CD14-positive monocyte (primary cell): Measurements from ENCODE around the gene NRROS. TPM values are rescaled to one million over a fixed set of nuclear protein-coding genes. Genes with fewer than 3 reads are reported as not detected.

Source experiments
- DNase-seq, 3 donors: peaks; one replicate each; pipeline ENCODE4 v3.0.0-alpha.2; 2011 to 2022
- H2AFZ ChIP-seq: 2 replicates; pipeline ENCODE4 v1.6.0; 2012; ENCODE audit warnings: mild to moderate bottlenecking, low read depth, low read length, inconsistent platforms; ENCODE audit not compliant: insufficient read depth, poor library complexity, severe bottlenecking
- H3K27ac ChIP-seq, 2 donors: 1 replicate in 1 of 2; 2 replicates in 1 of 2; pipeline ENCODE4 v1.5.1; 2012 to 2013; ENCODE audit warnings: low read length in 2 of 2, control low read depth in 1 of 2, inconsistent platforms in 1 of 2, low read depth in 1 of 2, mild to moderate bottlenecking in 1 of 2
- H3K27me3 ChIP-seq, 2 donors: one replicate each; pipeline versions ENCODE4 v1.6.0 to v1.6.1; 2011 to 2013; ENCODE audit warnings: low read length in 2 of 2; ENCODE audit not compliant: control insufficient read depth in 2 of 2, insufficient read depth in 2 of 2
- H3K36me3 ChIP-seq, 2 donors: replicated peaks in 1 of 2; 1 replicate in 1 of 2; 2 replicates in 1 of 2; pipeline versions ENCODE4 v1.5.1 to v1.6.1; 2012 to 2013; ENCODE audit warnings: low read length in 2 of 2, control low read depth in 1 of 2, inconsistent platforms in 1 of 2, mild to moderate bottlenecking in 1 of 2; ENCODE audit not compliant: insufficient read depth in 2 of 2, control insufficient read depth in 1 of 2
- H3K4me1 ChIP-seq, 2 donors: 1 replicate in 1 of 2; 2 replicates in 1 of 2; pipeline versions ENCODE4 v1.5.1 to v1.6.1; 2012 to 2013; ENCODE audit warnings: low read length in 2 of 2, control low read depth in 1 of 2, inconsistent platforms in 1 of 2, mild to moderate bottlenecking in 1 of 2, moderate library complexity in 1 of 2; ENCODE audit not compliant: insufficient read depth in 2 of 2, control insufficient read depth in 1 of 2
- H3K4me2 ChIP-seq: replicated peaks from 2 replicates; pipeline ENCODE3; 2012; ENCODE audit warnings: low read length, moderate library complexity, mild to moderate bottlenecking; ENCODE audit not compliant: poor library complexity, severe bottlenecking; ENCODE audit errors: extremely low read depth
- H3K4me3 ChIP-seq, 3 experiments: fragments of 200-600 bp in 1 of 3; sonication (generic) in 1 of 3; replicated peaks in 1 of 3; 1 replicate in 2 of 3; 2 replicates in 1 of 3; pipeline ENCODE4 v1.5.1; 2011 to 2013; ENCODE audit warnings: low read length in 3 of 3, mild to moderate bottlenecking in 3 of 3, control low read depth in 2 of 3, low read depth in 2 of 3, inconsistent platforms in 1 of 3, moderate library complexity in 1 of 3
- H3K79me2 ChIP-seq: 2 replicates; pipeline ENCODE4 v1.6.0; 2012; ENCODE audit warnings: mild to moderate bottlenecking, control low read depth, inconsistent platforms, low read length, moderate library complexity; ENCODE audit not compliant: insufficient read depth
- H3K9ac ChIP-seq: 2 replicates; pipeline ENCODE4 v1.6.0; 2017; ENCODE audit warnings: low read length, mild to moderate bottlenecking; ENCODE audit not compliant: insufficient read depth, poor library complexity, severe bottlenecking
- H3K9me3 ChIP-seq, 2 donors: replicated peaks in 1 of 2; 1 replicate in 1 of 2; 2 replicates in 1 of 2; pipeline versions ENCODE4 v1.5.1 to v1.6.1; 2012 to 2013; ENCODE audit warnings: low read length in 2 of 2, control low read depth in 1 of 2; ENCODE audit not compliant: control insufficient read depth in 1 of 2, insufficient read depth in 1 of 2
- H4K20me1 ChIP-seq: 2 replicates; pipeline ENCODE4 v1.6.0; 2012; ENCODE audit warnings: mild to moderate bottlenecking, low read length, control low read depth, moderate library complexity; ENCODE audit not compliant: insufficient read depth
- H3K27ac Mint-ChIP-seq, 7 donors: one replicate each; pipeline ENCODE4 v1.8.0; 2020; ENCODE audit warnings: mild to moderate bottlenecking in 7 of 7, mixed read lengths in 7 of 7, moderate library complexity in 6 of 7, inconsistent platforms in 2 of 7
- H3K27me3 Mint-ChIP-seq, 3 donors: one replicate each; pipeline ENCODE4 v1.8.0; 2021 to 2022; ENCODE audit warnings: low read depth in 3 of 3, mild to moderate bottlenecking in 3 of 3, mixed read lengths in 3 of 3, moderate library complexity in 3 of 3, inconsistent platforms in 1 of 3
- H3K36me3 Mint-ChIP-seq, 2 donors: one replicate each; pipeline ENCODE4 v1.8.0; 2020; ENCODE audit warnings: mixed read lengths in 2 of 2, inconsistent platforms in 1 of 2, mild to moderate bottlenecking in 1 of 2
- H3K4me1 Mint-ChIP-seq: one replicate; pipeline ENCODE4 v1.8.0; 2020; ENCODE audit warnings: mild to moderate bottlenecking, mixed read lengths
- H3K4me3 Mint-ChIP-seq, 2 donors: one replicate each; pipeline ENCODE4 v1.8.0; 2020; ENCODE audit warnings: mild to moderate bottlenecking in 2 of 2, mixed read lengths in 2 of 2, moderate library complexity in 1 of 2
- H3K9me3 Mint-ChIP-seq, 7 donors: one replicate each; pipeline ENCODE4 v1.8.0; 2020 to 2022; ENCODE audit warnings: mixed read lengths in 7 of 7, mild to moderate bottlenecking in 6 of 7, moderate library complexity in 6 of 7, inconsistent platforms in 2 of 7
- WGBS: methylation state at CpG from one replicate; pipeline ENCODE4 v1.1.5; 2013; ENCODE audit warnings: missing lambda C conversion rate; ENCODE audit not compliant: insufficient coverage; 5-methylcytosine and 5-hydroxymethylcytosine counted together
- intact Hi-C, 2 donors: fragments of 100-400 bp; cut with micrococcal nuclease; formaldehyde crosslinking; loops; one replicate each; pipeline versions ENCODE4 v1.15.0 to v1.15.1; 2023
- polyA plus RNA-seq, 3 donors: library from polyadenylated mRNA; depleted of rRNA in 1 of 3; unstranded in 2 of 3; stranded (reverse) in 1 of 3; fragments of 300-500 nt in 2 of 3; fragments of >200 nt in 1 of 3; fragmentation: Illumina TruSeq in 2 of 3; gene quantifications; 1 replicate in 2 of 3; 2 replicates in 1 of 3; pipeline ENCODE4 v1.2.3, GENCODE V29; 2012 to 2021
- TF ChIP-seq, protein P1 (sequence below): fragments of 200-600 bp; IDR thresholded peaks from one replicate; pipeline ENCODE4 v1.8.0; 2022; ENCODE audit warnings: antibody characterized with exemption, mild to moderate bottlenecking

NRROS gene
- polyA plus RNA-seq, 3 donors, result 5.9 to 109 (median 7.5) TPM

DNA sequence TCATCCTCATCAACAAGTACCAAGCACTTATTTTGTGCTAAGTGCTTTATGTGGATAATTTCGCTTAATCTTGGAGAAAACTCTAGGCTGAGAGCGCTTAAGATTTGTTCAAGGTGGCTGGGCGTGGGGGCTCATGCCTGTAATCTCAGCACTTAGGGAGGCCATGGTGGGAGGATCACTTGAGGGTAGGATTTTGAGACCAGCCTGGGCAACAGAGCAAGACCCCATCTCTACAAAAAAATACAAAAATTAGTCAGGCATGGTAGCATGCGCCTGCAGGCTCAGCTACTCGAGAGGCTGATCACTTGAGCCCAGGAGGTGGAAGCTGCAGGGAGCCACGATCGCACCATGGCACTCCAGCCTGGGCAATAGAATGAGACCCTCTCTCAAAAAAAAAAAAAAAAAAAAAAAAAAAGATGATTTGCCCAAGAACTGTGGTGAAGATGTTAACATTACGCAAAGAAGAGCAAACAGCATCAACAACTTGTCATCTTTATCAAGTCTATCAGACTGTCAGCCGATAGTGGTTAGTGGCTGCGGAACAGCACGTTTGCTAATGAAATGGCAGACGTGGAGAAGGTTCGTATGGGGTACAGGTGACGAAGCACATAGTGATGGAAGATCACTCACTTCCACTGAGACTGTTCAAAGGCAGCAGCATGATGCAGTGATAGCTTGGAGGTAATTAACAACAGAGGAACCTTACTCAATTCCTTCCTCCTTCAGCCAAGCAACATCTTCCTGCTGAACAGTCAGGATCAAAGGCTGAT is 27.7 kb downstream of the NRROS start:
- Mint-ChIP-seq H3K27me3 (peaks cover 0 to 1% (median 0%) of the 10 kb centered on the region in 3 donors), H3K36me3 (peaks cover 0 to 27% of the 10 kb centered on the region in 2 donors), H3K4me3 (no peak overlapping the region), H3K27ac (peak overlapping the region in 4 of 7 donors; percentile 8 to 85 (median 65)), H3K9me3 (no peaks in the 10 kb centered on the region), H3K4me1 (peaks cover 66% of the 10 kb centered on the region)
- intact Hi-C loops, result no loop called here
- Histone ChIP-seq H3K4me3 (no peak overlapping the region), H3K27ac (no peak overlapping the region), H3K4me1 (peaks cover 25% of the 10 kb centered on the region in 2 donors), H3K9me3 (no peaks in the 10 kb centered on the region), H3K4me2 (no peak overlapping the region), H3K27me3 (no peaks in the 10 kb centered on the region), H4K20me1 (peaks cover 36% of the 10 kb centered on the region), H2AFZ (no peak overlapping the region), H3K79me2 (peaks cover 26% of the 10 kb centered on the region), H3K36me3 (peaks cover 6 to 20% of the 10 kb centered on the region in 2 donors), H3K9ac (no peak overlapping the region)
- TF ChIP-seq, protein P1, sequence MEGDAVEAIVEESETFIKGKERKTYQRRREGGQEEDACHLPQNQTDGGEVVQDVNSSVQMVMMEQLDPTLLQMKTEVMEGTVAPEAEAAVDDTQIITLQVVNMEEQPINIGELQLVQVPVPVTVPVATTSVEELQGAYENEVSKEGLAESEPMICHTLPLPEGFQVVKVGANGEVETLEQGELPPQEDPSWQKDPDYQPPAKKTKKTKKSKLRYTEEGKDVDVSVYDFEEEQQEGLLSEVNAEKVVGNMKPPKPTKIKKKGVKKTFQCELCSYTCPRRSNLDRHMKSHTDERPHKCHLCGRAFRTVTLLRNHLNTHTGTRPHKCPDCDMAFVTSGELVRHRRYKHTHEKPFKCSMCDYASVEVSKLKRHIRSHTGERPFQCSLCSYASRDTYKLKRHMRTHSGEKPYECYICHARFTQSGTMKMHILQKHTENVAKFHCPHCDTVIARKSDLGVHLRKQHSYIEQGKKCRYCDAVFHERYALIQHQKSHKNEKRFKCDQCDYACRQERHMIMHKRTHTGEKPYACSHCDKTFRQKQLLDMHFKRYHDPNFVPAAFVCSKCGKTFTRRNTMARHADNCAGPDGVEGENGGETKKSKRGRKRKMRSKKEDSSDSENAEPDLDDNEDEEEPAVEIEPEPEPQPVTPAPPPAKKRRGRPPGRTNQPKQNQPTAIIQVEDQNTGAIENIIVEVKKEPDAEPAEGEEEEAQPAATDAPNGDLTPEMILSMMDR, result no peak
- 96% methylated on average over 8 of the region's 14 CpGs for WGBS
- no peak for DNase-seq

DNA sequence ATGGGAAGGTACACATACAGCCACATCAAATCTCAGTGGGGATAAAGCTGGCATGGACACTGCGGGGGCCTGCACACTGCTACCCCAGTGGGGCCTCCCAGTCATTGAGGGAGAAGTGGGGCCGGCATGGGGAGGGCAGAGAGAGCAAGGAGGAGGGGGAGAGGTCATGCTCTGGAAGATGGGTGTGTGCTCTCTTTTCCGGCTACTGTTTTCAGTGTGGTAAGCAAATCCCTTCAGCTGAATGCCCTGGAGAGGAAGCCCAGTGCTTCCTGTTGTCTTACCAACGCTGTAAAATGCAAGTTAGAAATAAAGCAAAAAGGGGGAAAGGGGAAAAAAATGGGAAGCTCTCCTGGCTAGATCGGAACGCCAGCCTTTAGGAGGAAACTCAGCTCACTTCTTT is 30.8 kb downstream of the NRROS start:
- Histone ChIP-seq H3K4me1 (peaks cover 25% of the 10 kb centered on the region in 2 donors), H4K20me1 (peaks cover 8% of the 10 kb centered on the region), H3K4me2 (peak overlapping the region; percentile 71), H3K79me2 (peaks cover 27% of the 10 kb centered on the region), H2AFZ (peak overlapping the region; percentile 39), H3K9ac (peak overlapping the region; percentile 34), H3K27me3 (no peaks in the 10 kb centered on the region), H3K27ac (peak overlapping the region; percentile 62 to 67), H3K9me3 (no peaks in the 10 kb centered on the region), H3K4me3 (peak overlapping the region in 1 of 3 experiments; percentile 33), H3K36me3 (peaks cover 0 to 4% of the 10 kb centered on the region in 2 donors)
- peaks cover 0 to 2% (median 0%) of the 10 kb centered on the region in 7 donors for H3K9me3 Mint-ChIP-seq
- 0% methylated on average over 2 of the region's 6 CpGs for WGBS
- H3K27ac Mint-ChIP-seq, result peak overlapping the region; percentile 75 to 92 (median 87)
- peaks cover 7 to 29% of the 10 kb centered on the region in 2 donors for H3K36me3 Mint-ChIP-seq
- DNase-seq, result peak in 2 of 3 donors; percentile 24 to 44
- peaks cover 52% of the 10 kb centered on the region for H3K4me1 Mint-ChIP-seq
- peak overlapping the region; percentile 29 to 73 for H3K4me3 Mint-ChIP-seq
- intact Hi-C loops, result no loop called here
- peaks cover 0 to 1% (median 0%) of the 10 kb centered on the region in 3 donors for H3K27me3 Mint-ChIP-seq
- TF ChIP-seq, protein P1, result no peak
